ENCODE results near the gene RNF130.
"Not testable (repeated sequence)": the region's sequence is repeated elsewhere in the genome, so short reads cannot be mapped to it uniquely, and the experiment has no call there.

RNF130 gene

GRCh38 chr5:180026320-180026719 lies 45.2 kb downstream of the RNF130 start:
- no peaks in the 10 kb centered on the region for H3K27me3 ChIP-seq (ENCODE audit: control insufficient read depth, insufficient read depth, low read length)
- H3K36me3 ChIP-seq (ENCODE audit: control insufficient read depth, insufficient read depth, low read length) = peaks cover 7% of the 10 kb centered on the region
- H3K4me1 ChIP-seq (ENCODE audit: control insufficient read depth, insufficient read depth, low read length) = peaks cover 3% of the 10 kb centered on the region; the same call in 1 of the 2 replicates
- H3K9me3 ChIP-seq (ENCODE audit: control insufficient read depth, insufficient read depth, low read length) = no peaks in the 10 kb centered on the region
- H3K27ac ChIP-seq (ENCODE audit: low read depth, low read length) = no peak overlapping the region
- no peak overlapping the region for H3K9ac ChIP-seq (ENCODE audit: low read depth, low read length)
- no peak overlapping the region for H3K4me3 ChIP-seq (ENCODE audit: low read depth, low read length)

- no peaks in the 10 kb centered on the region for H3K27me3 ChIP-seq (ENCODE audit: control insufficient read depth, insufficient read depth, low read length)
- H3K9me3 ChIP-seq (ENCODE audit: control insufficient read depth, insufficient read depth, low read length) = peaks cover 4% of the 10 kb centered on the region; the same call in 1 of the 2 replicates
- H3K27ac ChIP-seq (ENCODE audit: low read depth, low read length) = no peak overlapping the region
- H3K9ac ChIP-seq (ENCODE audit: low read depth, low read length) = no peak overlapping the region
- H3K4me3 ChIP-seq (ENCODE audit: low read depth, low read length) = no peak overlapping the region
- no peaks in the 10 kb centered on the region; the same call in 1 of the 2 replicates for H3K4me1 ChIP-seq (ENCODE audit: control insufficient read depth, insufficient read depth, low read length)
- peaks cover 13% of the 10 kb centered on the region for H3K36me3 ChIP-seq (ENCODE audit: control insufficient read depth, insufficient read depth, low read length)
Observed at GRCh38 chr5:180021900-180022299, 49.7 kb downstream of the RNF130 start.

- H3K27ac ChIP-seq (ENCODE audit: low read depth, low read length) = no peak overlapping the region
- H3K36me3 ChIP-seq (ENCODE audit: control insufficient read depth, insufficient read depth, low read length) = peaks cover 10% of the 10 kb centered on the region
- H3K9ac ChIP-seq (ENCODE audit: low read depth, low read length) = no peak overlapping the region
- no peaks in the 10 kb centered on the region for H3K27me3 ChIP-seq (ENCODE audit: control insufficient read depth, insufficient read depth, low read length)
- no peaks in the 10 kb centered on the region for H3K4me1 ChIP-seq (ENCODE audit: control insufficient read depth, insufficient read depth, low read length)
- H3K9me3 ChIP-seq (ENCODE audit: control insufficient read depth, insufficient read depth, low read length) = peaks cover 4% of the 10 kb centered on the region; the same call in 1 of the 2 replicates
- H3K4me3 ChIP-seq (ENCODE audit: low read depth, low read length) = no peak overlapping the region
Observed at GRCh38 chr5:180020176-180020575, 51.4 kb downstream of the RNF130 start.

GRCh38 chr5:180018347-180019060 lies 53.1 kb downstream of the RNF130 start:
- Histone ChIP-seq H3K27me3 (ENCODE audit: control insufficient read depth, insufficient read depth, low read length) (no peaks in the 10 kb centered on the region), H3K9ac (ENCODE audit: low read depth, low read length) (no peak overlapping the region), H3K9me3 (ENCODE audit: control insufficient read depth, insufficient read depth, low read length) (peaks cover 4% of the 10 kb centered on the region; the same call in 1 of the 2 replicates), H3K4me3 (ENCODE audit: low read depth, low read length) (no peak overlapping the region), H3K4me1 (ENCODE audit: control insufficient read depth, insufficient read depth, low read length) (no peaks in the 10 kb centered on the region), H3K27ac (ENCODE audit: low read depth, low read length) (no peak overlapping the region), H3K36me3 (ENCODE audit: control insufficient read depth, insufficient read depth, low read length) (peaks cover 17% of the 10 kb centered on the region)

- H3K9me3 ChIP-seq (ENCODE audit: control insufficient read depth, insufficient read depth, low read length); H3K9ac ChIP-seq (ENCODE audit: low read depth, low read length); H3K27me3 ChIP-seq (ENCODE audit: control insufficient read depth, insufficient read depth, low read length); H3K4me1 ChIP-seq (ENCODE audit: control insufficient read depth, insufficient read depth, low read length); H3K4me3 ChIP-seq (ENCODE audit: low read depth, low read length); H3K27ac ChIP-seq (ENCODE audit: low read depth, low read length): not testable (repeated sequence)
- peaks cover 36% of the 10 kb centered on the region for H3K36me3 ChIP-seq (ENCODE audit: control insufficient read depth, insufficient read depth, low read length)
Observed at GRCh38 chr5:180015523-180015922, 56.0 kb downstream of the RNF130 start.

- peaks cover 31% of the 10 kb centered on the region for H3K36me3 ChIP-seq (ENCODE audit: control insufficient read depth, insufficient read depth, low read length)
- no peaks in the 10 kb centered on the region for H3K9me3 ChIP-seq (ENCODE audit: control insufficient read depth, insufficient read depth, low read length)
- no peaks in the 10 kb centered on the region for H3K4me1 ChIP-seq (ENCODE audit: control insufficient read depth, insufficient read depth, low read length)
- H3K27me3 ChIP-seq (ENCODE audit: control insufficient read depth, insufficient read depth, low read length) = no peaks in the 10 kb centered on the region
- no peak overlapping the region for H3K27ac ChIP-seq (ENCODE audit: low read depth, low read length)
- no peak overlapping the region for H3K9ac ChIP-seq (ENCODE audit: low read depth, low read length)
- H3K4me3 ChIP-seq (ENCODE audit: low read depth, low read length) = no peak overlapping the region
Observed at GRCh38 chr5:180013678-180014077, 57.9 kb downstream of the RNF130 start.

- Histone ChIP-seq H3K9ac (ENCODE audit: low read depth, low read length) (no peak overlapping the region), H3K4me1 (ENCODE audit: control insufficient read depth, insufficient read depth, low read length) (peaks cover 9% of the 10 kb centered on the region; the same call in 1 of the 2 replicates), H3K9me3 (ENCODE audit: control insufficient read depth, insufficient read depth, low read length) (no peaks in the 10 kb centered on the region), H3K4me3 (ENCODE audit: low read depth, low read length) (no peak overlapping the region), H3K27me3 (ENCODE audit: control insufficient read depth, insufficient read depth, low read length) (no peaks in the 10 kb centered on the region), H3K27ac (ENCODE audit: low read depth, low read length) (no peak overlapping the region), H3K36me3 (ENCODE audit: control insufficient read depth, insufficient read depth, low read length) (peaks cover 31% of the 10 kb centered on the region)
Observed at GRCh38 chr5:180012316-180012715, 59.2 kb downstream of the RNF130 start.

- Histone ChIP-seq H3K4me1 (ENCODE audit: control insufficient read depth, insufficient read depth, low read length) (peaks cover 10% of the 10 kb centered on the region; the same call in 1 of the 2 replicates), H3K36me3 (ENCODE audit: control insufficient read depth, insufficient read depth, low read length) (peaks cover 31% of the 10 kb centered on the region), H3K27ac (ENCODE audit: low read depth, low read length) (no peak overlapping the region), H3K9ac (ENCODE audit: low read depth, low read length) (no peak overlapping the region), H3K27me3 (ENCODE audit: control insufficient read depth, insufficient read depth, low read length) (no peaks in the 10 kb centered on the region), H3K9me3 (ENCODE audit: control insufficient read depth, insufficient read depth, low read length) (no peaks in the 10 kb centered on the region), H3K4me3 (ENCODE audit: low read depth, low read length) (no peak overlapping the region)
Observed at GRCh38 chr5:180010636-180011035, 60.9 kb downstream of the RNF130 start.

- Histone ChIP-seq H3K9me3 (ENCODE audit: control insufficient read depth, insufficient read depth, low read length) (no peaks in the 10 kb centered on the region), H3K36me3 (ENCODE audit: control insufficient read depth, insufficient read depth, low read length) (peaks cover 30% of the 10 kb centered on the region), H3K4me1 (ENCODE audit: control insufficient read depth, insufficient read depth, low read length) (peaks cover 10% of the 10 kb centered on the region; the same call in 1 of the 2 replicates), H3K9ac (ENCODE audit: low read depth, low read length) (no peak overlapping the region), H3K4me3 (ENCODE audit: low read depth, low read length) (no peak overlapping the region), H3K27ac (ENCODE audit: low read depth, low read length) (no peak overlapping the region), H3K27me3 (ENCODE audit: control insufficient read depth, insufficient read depth, low read length) (no peaks in the 10 kb centered on the region)
Observed at GRCh38 chr5:180009581-180009980, 62.0 kb downstream of the RNF130 start.

- Histone ChIP-seq H3K36me3 (ENCODE audit: control insufficient read depth, insufficient read depth, low read length) (peaks cover 24% of the 10 kb centered on the region), H3K27me3 (ENCODE audit: control insufficient read depth, insufficient read depth, low read length) (no peaks in the 10 kb centered on the region), H3K9me3 (ENCODE audit: control insufficient read depth, insufficient read depth, low read length) (no peaks in the 10 kb centered on the region), H3K9ac (ENCODE audit: low read depth, low read length) (no peak overlapping the region), H3K4me1 (ENCODE audit: control insufficient read depth, insufficient read depth, low read length) (peaks cover 10% of the 10 kb centered on the region; the same call in 1 of the 2 replicates), H3K4me3 (ENCODE audit: low read depth, low read length) (no peak overlapping the region), H3K27ac (ENCODE audit: low read depth, low read length) (peak overlapping the region; percentile 46)
Observed at GRCh38 chr5:180008433-180008832, 63.1 kb downstream of the RNF130 start.

- Histone ChIP-seq H3K27ac (ENCODE audit: low read depth, low read length) (peak overlapping the region; percentile 54), H3K9ac (ENCODE audit: low read depth, low read length) (no peak overlapping the region), H3K27me3 (ENCODE audit: control insufficient read depth, insufficient read depth, low read length) (no peaks in the 10 kb centered on the region), H3K9me3 (ENCODE audit: control insufficient read depth, insufficient read depth, low read length) (no peaks in the 10 kb centered on the region), H3K4me1 (ENCODE audit: control insufficient read depth, insufficient read depth, low read length) (peaks cover 10% of the 10 kb centered on the region; the same call in 1 of the 2 replicates), H3K36me3 (ENCODE audit: control insufficient read depth, insufficient read depth, low read length) (peaks cover 17% of the 10 kb centered on the region), H3K4me3 (ENCODE audit: low read depth, low read length) (no peak overlapping the region)
Observed at GRCh38 chr5:180007582-180007981, 64.0 kb downstream of the RNF130 start.

All from HUES48 (cell line).